GM21367 (cell line): Measurements from ENCODE around the gene KRTAP20-2.

Source experiments
- ATAC-seq: cut with Tn5 transposase; IDR thresholded peaks from one replicate; pipeline ENCODE4 v1.9.1; 2021; ENCODE audit not compliant: unreplicated experiment

Gene KRTAP20-2

DNA sequence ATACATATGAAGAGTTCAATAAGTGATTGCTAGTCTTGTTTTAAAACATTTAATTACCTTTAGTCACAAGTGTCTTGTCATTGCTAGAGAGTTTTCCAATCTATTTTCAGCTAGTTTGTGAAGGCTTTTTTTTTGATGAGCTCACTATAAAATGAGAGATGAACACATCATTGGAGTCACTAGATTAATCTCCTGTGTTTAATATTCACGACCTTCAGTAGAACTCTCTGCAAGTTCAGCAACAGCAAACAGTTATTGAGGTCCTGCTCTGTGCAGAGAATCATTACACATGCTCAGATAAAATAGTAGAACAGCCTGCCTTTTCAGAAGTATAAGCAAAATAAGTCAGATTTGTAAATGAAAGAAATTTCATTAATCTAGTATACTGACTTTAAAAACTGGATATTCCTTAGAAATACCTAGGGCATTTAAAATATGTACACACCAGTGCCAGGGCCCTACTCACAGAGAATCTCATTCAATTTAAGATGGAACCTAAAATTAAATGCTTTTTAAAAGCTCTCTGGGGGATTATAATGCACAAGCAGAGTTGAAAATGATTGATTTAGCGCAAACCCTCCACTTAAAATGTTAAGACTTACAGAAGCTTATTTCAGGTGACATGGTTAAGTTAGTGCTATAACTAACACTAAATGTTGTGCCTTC lies 38.1 kb downstream of the KRTAP20-2 start:
- no peak for ATAC-seq

DNA sequence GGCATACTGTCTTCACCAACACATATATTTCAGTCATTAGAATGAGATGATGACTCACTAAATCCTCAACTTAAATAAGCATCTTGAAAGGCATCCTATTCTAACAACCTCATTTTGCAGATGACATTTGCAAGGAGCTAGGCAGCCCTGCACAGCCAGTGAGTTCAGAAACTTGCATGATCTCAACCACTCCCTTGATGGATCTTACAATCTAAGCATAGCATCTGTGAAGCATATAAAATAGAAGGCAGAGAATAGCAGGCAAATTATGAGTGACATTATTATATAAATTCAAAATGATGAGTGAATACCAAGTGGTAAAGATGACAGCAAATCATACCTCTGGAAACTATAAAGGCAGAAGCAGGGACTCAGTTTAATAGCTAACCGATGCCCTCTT lies 39.3 kb downstream of the KRTAP20-2 start:
- ATAC-seq: no peak

DNA sequence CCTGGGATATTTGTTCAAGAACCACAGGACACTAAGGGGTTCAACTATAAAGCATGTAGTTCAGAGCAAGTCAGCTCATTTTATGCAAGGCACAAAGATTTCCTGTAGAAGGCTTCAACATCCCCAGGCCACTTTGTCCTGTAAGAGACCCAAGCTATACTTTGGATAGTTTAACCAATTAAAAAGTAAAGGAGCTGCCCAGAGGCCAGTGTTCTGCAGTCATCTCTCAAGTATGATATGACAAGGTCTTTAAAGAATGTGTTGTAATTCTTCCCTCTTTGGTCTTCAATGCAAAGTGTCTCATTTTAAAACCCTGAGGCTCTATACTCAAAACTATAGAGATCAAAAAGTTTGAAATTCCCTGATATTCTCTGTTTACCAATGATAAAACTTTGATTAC lies 41.7 kb downstream of the KRTAP20-2 start:
- no peak for ATAC-seq

DNA sequence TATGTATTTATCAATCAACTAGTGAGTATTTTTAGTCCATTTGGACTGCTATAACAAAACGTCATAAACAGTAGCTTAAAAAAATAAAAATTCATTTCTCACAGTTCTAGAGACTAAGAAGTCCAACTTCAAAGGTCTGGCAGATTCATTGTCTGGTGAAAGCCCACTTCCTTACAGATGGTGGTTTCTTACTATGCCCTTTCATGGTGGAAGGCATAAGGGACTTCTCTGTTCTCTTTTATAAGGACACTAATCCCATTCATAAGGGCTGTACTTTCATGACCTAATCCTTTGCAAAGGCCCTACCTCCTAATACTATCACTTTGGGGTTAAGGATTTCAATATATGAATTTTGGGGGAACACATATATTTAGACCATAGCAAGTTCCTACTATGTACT lies 45.6 kb downstream of the KRTAP20-2 start:
- no peak for ATAC-seq

DNA sequence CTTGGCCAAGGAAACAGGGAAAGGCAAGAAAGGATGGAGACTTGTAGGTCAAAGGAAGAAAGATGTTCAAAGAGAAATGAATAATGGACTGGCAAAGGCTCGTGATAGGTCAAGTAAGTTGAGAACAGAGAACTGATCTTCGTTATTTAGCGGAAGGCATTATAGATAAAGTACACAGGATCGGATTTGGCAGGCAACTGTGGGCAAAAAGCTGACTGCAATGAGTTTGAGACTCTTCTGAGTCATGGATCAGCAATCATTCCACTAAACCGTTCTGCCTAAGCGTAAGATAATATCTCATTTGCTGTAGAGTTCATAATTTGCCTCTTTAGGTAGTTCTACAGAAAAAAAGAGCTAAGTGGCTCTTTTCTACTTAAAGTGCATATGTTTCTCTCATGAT lies 49.5 kb downstream of the KRTAP20-2 start:
- no peak for ATAC-seq
